ENCODE results near the gene CCDC93.

The CCDC93 gene

DNA sequence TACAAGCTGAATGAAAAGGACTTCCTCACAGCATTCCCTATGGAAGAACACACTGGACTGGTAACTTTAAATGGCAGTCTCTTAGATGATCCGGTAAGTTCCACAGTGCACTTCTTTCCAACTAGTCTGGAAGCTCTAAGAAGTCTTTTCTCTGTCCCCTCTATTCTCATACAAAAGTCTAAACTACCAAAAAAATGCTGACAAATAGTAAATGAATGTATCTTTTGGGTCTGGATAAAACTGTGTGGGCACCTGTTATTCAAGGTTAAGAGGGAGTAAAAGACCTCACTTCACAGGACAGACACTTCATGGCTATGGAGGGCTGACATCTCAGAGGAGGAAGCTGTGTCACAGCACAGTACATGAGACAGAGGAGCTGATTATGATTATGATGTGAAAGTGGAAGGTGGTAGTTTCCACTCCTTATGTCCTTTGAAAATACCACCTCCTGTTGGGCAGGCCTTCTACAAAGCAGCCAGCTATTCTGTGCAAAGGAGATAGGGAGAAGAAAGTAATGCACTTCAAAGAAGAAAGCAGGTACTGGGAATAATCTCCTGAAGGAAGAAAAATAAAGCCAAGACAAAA lies 23.9 kb downstream of the CCDC93 start:
- H3K27me3 ChIP-seq = no peaks in the 10 kb centered on the region
- TF ChIP-seq Cebpa-rat (IDR thresholded peaks at IDR 0.05) = no peak
- H3K4me2 ChIP-seq = no peak overlapping the region
- H3K9ac ChIP-seq = no peak overlapping the region
- peaks cover 0 to 93% (median 0%) of the 10 kb centered on the region in 11 experiments; a peak in 8 of 22 replicates for H4K20me1 ChIP-seq
- 0 out of 22 replicates have a peak, but pooled peaks cover 0 to 5% (median 0%) of the 10 kb centered on the region in 11 experiments for H3K9me3 ChIP-seq (replicated peaks in 1 of 11)
- H3K4me1 ChIP-seq = no peaks in the 10 kb centered on the region
- no peak overlapping the region for H3K27ac ChIP-seq
- H3K4me3 ChIP-seq = no peak overlapping the region
- peaks cover 85 to 100% (median 99%) of the 10 kb centered on the region in 11 experiments for H3K36me3 ChIP-seq

DNA sequence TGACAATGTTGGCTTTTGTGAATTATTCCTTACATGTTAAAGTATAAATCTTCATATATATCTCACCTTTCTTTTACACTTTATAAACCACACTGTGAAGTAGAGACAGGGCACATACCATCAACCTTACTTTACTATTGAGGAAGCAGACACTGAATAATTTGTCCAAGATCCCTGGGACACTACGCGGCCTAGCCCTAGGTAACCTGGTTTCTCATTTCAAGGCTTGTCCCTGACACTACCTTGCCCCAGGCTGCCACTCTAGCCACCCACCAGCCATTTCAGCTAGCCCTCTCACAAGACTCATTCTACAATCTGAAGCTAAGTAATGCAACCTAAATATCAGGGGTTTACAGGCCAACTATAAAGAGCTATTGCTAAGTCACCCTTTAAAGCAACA lies 26.7 kb downstream of the CCDC93 start:
- H3K36me3 ChIP-seq = peaks cover 85 to 100% (median 98%) of the 10 kb centered on the region in 11 experiments
- H4K20me1 ChIP-seq = peaks cover 0 to 99% (median 0%) of the 10 kb centered on the region in 11 experiments; a peak in 7 of 22 replicates
- H3K9me3 ChIP-seq (replicated peaks in 1 of 11) = 0 out of 22 replicates have a peak, but pooled peaks cover 0 to 5% (median 0%) of the 10 kb centered on the region in 11 experiments
- no peak overlapping the region for H3K27ac ChIP-seq
- H3K4me2 ChIP-seq = no peak overlapping the region
- no peak overlapping the region for H3K4me3 ChIP-seq
- H3K9ac ChIP-seq = no peak overlapping the region
- no peaks in the 10 kb centered on the region for H3K4me1 ChIP-seq
- TF ChIP-seq Cebpa-rat (IDR thresholded peaks at IDR 0.05) = no peak
- no peaks in the 10 kb centered on the region for H3K27me3 ChIP-seq

DNA sequence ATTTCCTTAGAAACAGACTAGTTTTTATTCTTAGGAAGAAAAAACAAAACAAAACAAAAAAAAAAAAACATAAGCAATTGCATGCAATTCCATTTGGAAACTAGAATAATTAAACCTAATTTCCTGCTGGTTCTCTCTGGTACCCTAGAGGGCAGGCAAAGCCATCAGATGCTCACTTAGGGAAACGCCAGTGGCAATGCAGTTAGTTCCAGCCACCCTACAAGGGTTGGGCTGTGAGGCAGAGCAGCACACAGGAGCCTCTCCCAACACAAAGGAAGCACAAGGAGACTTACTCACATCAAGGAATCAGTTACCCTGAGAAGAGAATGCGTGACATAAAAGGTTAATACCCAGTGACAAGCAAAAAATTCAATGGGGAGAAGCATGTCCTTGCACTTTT lies 28.8 kb downstream of the CCDC93 start:
- Histone ChIP-seq H3K9ac (no peak overlapping the region), H3K27me3 (no peaks in the 10 kb centered on the region), H3K4me2 (no peak overlapping the region), H3K36me3 (peaks cover 82 to 100% (median 95%) of the 10 kb centered on the region in 11 experiments), H3K9me3 (replicated peaks in 1 of 11) (0 out of 22 replicates have a peak, but pooled peaks cover 0 to 2% (median 0%) of the 10 kb centered on the region in 11 experiments), H3K4me1 (peaks cover 0 to 14% (median 0%) of the 10 kb centered on the region in 10 experiments; a peak in 6 of 20 replicates), H3K4me3 (no peak overlapping the region), H3K27ac (no peak overlapping the region), H4K20me1 (peaks cover 0 to 99% (median 0%) of the 10 kb centered on the region in 11 experiments; a peak in 8 of 22 replicates)
- no peak for TF ChIP-seq Cebpa-rat (IDR thresholded peaks at IDR 0.05)

DNA sequence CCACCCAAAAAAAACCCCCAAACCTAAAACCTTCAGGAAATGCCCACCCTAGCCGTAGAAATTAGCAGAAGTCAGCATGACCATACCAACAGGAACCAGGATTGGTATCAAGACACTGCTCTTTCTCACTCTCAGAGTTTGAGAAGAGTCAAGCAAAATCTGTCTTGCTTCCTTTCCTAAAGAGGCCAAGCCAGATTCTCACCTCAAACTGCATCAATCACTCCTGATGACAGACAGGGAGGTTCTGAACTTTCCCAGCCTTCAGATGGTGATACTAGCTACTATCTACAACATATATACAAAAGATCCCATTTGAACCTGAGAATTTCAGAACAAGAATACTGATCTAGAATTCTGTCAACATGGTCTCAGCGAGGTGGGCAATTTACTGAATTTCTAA lies 29.7 kb downstream of the CCDC93 start:
- H3K9me3 ChIP-seq (replicated peaks in 1 of 11) = no peaks in the 10 kb centered on the region
- no peak overlapping the region for H3K27ac ChIP-seq
- TF ChIP-seq Cebpa-rat (IDR thresholded peaks at IDR 0.05) = no peak
- no peak overlapping the region for H3K4me2 ChIP-seq
- no peak overlapping the region for H3K4me3 ChIP-seq
- peaks cover 81 to 100% (median 95%) of the 10 kb centered on the region in 11 experiments for H3K36me3 ChIP-seq
- H4K20me1 ChIP-seq = peaks cover 0 to 99% (median 0%) of the 10 kb centered on the region in 11 experiments; a peak in 11 of 22 replicates
- no peak overlapping the region for H3K9ac ChIP-seq
- H3K27me3 ChIP-seq = no peaks in the 10 kb centered on the region
- H3K4me1 ChIP-seq = peaks cover 0 to 23% (median 0%) of the 10 kb centered on the region in 10 experiments; a peak in 6 of 20 replicates

DNA sequence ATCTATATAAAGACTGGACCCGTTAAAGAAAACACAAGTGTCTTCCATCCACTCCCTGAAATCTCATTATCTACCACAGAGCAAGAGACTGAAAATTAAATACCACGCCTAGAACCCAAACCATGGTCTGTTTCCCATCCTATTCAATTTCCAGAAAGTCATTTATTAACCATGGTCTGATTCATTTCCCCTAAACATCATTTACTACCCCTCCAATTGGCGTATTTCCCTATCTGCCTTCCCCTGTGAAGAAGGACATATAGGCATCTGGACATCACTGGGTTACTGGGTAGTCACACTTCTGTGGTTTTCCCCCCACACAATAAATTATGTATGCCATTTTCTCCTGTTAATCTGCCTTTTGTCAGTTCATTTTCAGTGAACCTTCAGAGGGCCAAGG lies 30.8 kb downstream of the CCDC93 start:
- H3K36me3 ChIP-seq = peaks cover 81 to 100% (median 95%) of the 10 kb centered on the region in 11 experiments
- no peaks in the 10 kb centered on the region for H3K27me3 ChIP-seq
- H3K4me3 ChIP-seq = no peak overlapping the region
- peaks cover 0 to 26% (median 0%) of the 10 kb centered on the region in 10 experiments; a peak in 6 of 20 replicates for H3K4me1 ChIP-seq
- peaks cover 0 to 99% (median 4%) of the 10 kb centered on the region in 11 experiments; a peak in 11 of 22 replicates for H4K20me1 ChIP-seq
- no peak overlapping the region for H3K4me2 ChIP-seq
- H3K9ac ChIP-seq = no peak overlapping the region
- no peak for TF ChIP-seq Cebpa-rat (IDR thresholded peaks at IDR 0.05)
- no peaks in the 10 kb centered on the region for H3K9me3 ChIP-seq (replicated peaks in 1 of 11)
- H3K27ac ChIP-seq = no peak overlapping the region

DNA sequence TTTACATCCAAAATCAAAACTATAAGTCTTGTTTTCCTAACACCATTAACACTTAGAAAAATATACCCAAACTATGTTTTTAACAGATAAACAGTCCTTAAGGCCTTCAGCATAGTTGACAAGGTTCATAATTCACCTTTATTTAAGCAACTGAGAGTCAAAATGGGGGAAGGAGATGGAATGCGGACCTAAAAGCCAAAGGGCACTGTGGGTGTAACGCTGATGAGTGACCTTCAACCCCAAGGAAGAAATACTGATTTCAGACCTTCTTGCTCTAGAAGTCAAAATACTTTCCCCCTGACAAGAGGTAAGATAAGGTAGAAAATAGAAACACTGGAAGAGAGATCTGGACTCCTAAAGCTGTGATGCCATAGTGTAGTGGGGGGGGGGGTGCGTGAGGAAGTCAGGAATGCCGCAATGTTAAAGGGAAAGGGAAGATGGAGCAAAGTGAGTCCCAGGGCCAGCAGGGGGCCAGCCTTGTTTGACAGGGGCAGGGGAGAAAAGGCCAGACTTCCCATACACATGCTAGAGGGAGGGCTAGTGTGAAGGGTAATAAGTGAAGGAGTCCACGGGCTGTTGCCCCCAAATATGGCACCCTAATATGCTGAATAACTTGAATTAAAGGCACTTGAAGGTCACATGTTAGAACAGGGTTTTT lies 31.4 kb downstream of the CCDC93 start:
- Histone ChIP-seq H3K4me2 (no peak overlapping the region), H4K20me1 (peaks cover 0 to 99% (median 4%) of the 10 kb centered on the region in 11 experiments; a peak in 11 of 22 replicates), H3K27ac (no peak overlapping the region), H3K4me3 (no peak overlapping the region), H3K9ac (no peak overlapping the region), H3K9me3 (replicated peaks in 1 of 11) (no peaks in the 10 kb centered on the region), H3K27me3 (no peaks in the 10 kb centered on the region), H3K36me3 (peaks cover 82 to 100% (median 96%) of the 10 kb centered on the region in 11 experiments), H3K4me1 (peaks cover 0 to 26% (median 0%) of the 10 kb centered on the region in 10 experiments; a peak in 6 of 20 replicates)
- TF ChIP-seq Cebpa-rat (IDR thresholded peaks at IDR 0.05) = no peak

DNA sequence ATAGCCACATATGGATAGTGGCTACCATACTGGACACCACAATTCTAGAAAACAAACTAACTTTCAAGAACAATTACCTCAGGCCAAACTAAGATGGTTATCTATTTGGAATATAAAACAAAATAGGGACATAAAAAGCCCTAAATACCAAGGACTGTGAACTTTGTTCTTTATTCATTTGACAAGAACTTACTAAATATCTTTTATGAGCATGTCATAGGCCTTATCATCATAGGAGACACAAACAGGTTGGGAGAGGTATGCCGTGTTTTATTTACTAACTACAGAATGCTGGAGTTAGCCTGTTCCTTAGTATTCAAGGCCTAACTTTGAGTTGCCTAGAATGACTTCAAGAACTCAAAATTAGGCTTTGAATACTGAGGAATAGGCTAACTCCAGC lies 32.1 kb downstream of the CCDC93 start:
- H3K4me2 ChIP-seq = no peak overlapping the region
- H3K4me1 ChIP-seq = peaks cover 0 to 26% (median 0%) of the 10 kb centered on the region in 10 experiments; a peak in 6 of 20 replicates
- H3K27ac ChIP-seq = no peak overlapping the region
- H3K27me3 ChIP-seq = no peaks in the 10 kb centered on the region
- H3K9ac ChIP-seq = no peak overlapping the region
- no peaks in the 10 kb centered on the region for H3K9me3 ChIP-seq (replicated peaks in 1 of 11)
- TF ChIP-seq Cebpa-rat (IDR thresholded peaks at IDR 0.05) = no peak
- H4K20me1 ChIP-seq = peaks cover 0 to 96% (median 4%) of the 10 kb centered on the region in 11 experiments; a peak in 11 of 22 replicates
- peaks cover 85 to 100% (median 96%) of the 10 kb centered on the region in 11 experiments for H3K36me3 ChIP-seq
- no peak overlapping the region for H3K4me3 ChIP-seq

DNA sequence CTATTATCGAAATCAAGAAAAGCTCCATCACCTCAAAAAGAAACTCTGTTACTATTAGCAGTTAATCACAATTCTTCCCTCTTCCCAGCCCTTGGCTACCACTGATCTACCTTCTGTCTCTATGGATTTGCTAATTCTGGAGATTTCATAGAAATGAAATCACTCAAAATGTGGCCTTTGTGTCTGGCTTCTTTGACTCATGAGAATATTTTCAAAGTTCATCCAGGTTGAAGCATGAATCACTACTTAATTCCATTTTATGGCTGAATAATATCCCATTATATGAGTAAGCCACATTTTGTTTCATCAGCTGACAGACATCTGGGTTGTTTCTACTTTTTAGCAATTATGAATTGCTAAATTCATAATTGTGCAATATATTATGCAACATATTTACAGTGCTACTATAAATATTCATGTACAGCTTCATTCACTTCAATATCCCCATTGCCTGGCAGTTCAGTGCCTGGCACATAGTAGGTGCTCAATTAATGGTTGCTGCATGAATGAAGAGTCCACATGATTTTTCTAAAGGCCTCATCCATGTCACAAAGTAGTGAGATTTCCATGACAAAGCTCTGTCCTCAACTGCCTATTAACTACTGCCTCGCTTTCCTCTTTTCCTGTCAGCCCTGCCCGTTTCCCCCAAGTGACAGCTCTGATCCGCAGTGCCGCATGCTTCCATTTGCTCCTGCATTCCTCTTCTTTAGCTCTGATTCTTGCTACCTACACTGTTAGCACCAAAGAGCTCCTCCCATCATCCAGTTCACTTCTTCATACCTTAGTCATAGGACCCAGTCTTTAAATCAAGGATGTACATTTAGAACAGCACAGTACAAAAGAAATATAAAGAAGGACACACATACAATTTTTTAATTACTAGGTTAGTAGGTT lies 32.8 kb downstream of the CCDC93 start:
- Histone ChIP-seq H3K36me3 (peaks cover 77 to 100% (median 91%) of the 10 kb centered on the region in 11 experiments), H3K9me3 (replicated peaks in 1 of 11) (no peaks in the 10 kb centered on the region), H4K20me1 (peaks cover 0 to 96% (median 4%) of the 10 kb centered on the region in 11 experiments; a peak in 10 of 22 replicates), H3K9ac (no peak overlapping the region), H3K4me3 (no peak overlapping the region), H3K27me3 (no peaks in the 10 kb centered on the region), H3K4me1 (peaks cover 0 to 26% (median 0%) of the 10 kb centered on the region in 10 experiments; a peak in 6 of 20 replicates), H3K27ac (peak overlapping the region in 1 of 11 experiments; percentile 27; a peak in 1 of 22 replicates), H3K4me2 (0 out of 22 replicates have a peak overlapping the region, but pooled peaks of 1 of the 11 experiments have one; percentile 24)
- TF ChIP-seq Cebpa-rat (IDR thresholded peaks at IDR 0.05) = peak in 1 of 11 experiments; percentile 43; a peak in 1 of 22 replicates
